ENCODE data around the gene USP30. TPM values are rescaled to one million over a fixed set of nuclear protein-coding genes. Genes with fewer than 3 reads are reported as not detected.

Gene USP30
- total RNA-seq: 6.7 and 18.8 TPM in 2 replicates

GRCh38 chr12:109052414-109053323 is at the start of gene USP30:
Gene USP30 (plus strand): TSS chr12:109052576. CDS start chr12:109052679, 103 bp downstream.

GRCh38 chr12:109020796-109021380 is 31.5 kb upstream of the USP30 start, which contains the start of gene SVOP:
Gene SVOP (minus strand): TSS chr12:109021068. CDS start chr12:109020868, 200 bp downstream.

GRCh38 chr12:109093022-109093918 is 40.9 kb downstream of the USP30 start, which contains the start of gene ALKBH2:
Gene ALKBH2 (minus strand): TSS chr12:109093472. CDS start chr12:109092786, 686 bp downstream.

GRCh38 chr12:109097435-109098182 is 45.2 kb downstream of the USP30 start, which contains the start of gene UNG:
Gene UNG (plus strand): TSS chr12:109097597. CDS start chr12:109097680, 83 bp downstream.

GRCh38 chr12:109115758-109116610 is 63.6 kb downstream of the USP30 start, which contains the start of gene ACACB:
Gene ACACB (plus strand): TSS chr12:109116587. CDS start chr12:109139406, 22,819 bp downstream.

Other genes with a start within 250 kb of the USP30 start
- 15.2 and 15.7 TPM in 2 replicates for gene SSH1, start 195.0 kb upstream of the USP30 start, total RNA-seq
- gene DAO, start 172.5 kb upstream of the USP30 start, total RNA-seq: not detected in 2 replicates
- not detected in 2 replicates for gene SVOP, start 31.5 kb upstream of the USP30 start, total RNA-seq
- gene ALKBH2, start 40.9 kb downstream of the USP30 start, total RNA-seq: 14.5 and 18.2 TPM in 2 replicates
- 17.5 and 17.6 TPM in 2 replicates for gene UNG, start 45.0 kb downstream of the USP30 start, total RNA-seq
- gene ACACB, start 64.0 kb downstream of the USP30 start, total RNA-seq: 15.3 and 16.2 TPM in 2 replicates